ENCODE data around the gene UBXN4.
"Not testable (repeated sequence)": the region's sequence is repeated elsewhere in the genome, so short reads cannot be mapped to it uniquely, and the experiment has no call there.

UBXN4 gene

DNA sequence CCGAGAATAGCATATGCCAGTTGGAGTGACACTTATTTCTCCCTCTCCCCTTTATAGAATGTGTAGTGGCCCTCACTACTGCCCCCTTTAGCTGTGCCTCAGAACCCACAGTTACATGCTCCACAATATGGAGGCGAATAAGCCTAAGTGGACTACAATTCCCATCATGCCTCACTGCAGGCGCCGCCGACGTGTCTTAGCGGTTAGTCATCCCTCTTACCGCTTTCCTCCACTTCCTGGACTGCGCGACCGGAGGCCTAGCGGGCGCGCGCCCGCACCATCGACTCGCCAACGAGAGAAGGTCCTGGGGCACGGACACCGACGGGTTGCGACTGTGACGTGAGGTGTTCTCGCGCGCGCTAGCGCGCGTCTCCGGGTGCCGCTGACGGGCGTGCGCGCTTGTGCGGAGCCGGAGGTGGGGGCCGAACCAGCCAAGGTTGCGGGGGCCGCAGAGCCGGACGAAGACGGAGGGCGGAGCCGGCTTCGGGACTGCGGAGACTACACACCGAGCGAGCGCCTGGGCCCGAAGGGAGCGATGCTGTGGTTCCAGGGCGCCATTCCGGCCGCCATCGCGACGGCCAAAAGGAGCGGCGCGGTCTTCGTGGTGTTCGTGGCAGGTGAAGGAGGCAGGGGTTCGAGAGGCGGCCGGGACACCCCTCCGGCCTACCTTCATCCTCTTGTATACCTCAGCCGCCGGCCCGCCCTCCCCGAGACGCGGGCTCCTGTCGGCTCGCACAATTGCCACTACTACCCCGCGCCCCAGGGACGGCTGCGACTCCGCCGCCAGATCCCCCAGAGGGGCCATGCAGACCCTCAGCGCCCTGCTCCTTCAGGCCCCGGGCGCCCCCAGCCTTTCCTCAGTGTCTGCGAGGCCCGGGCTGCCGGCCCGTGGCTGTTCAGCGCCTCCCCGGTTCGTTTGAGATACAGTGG is at the start of gene UBXN4:
UBXN4 (plus strand) TSS at position 461 of the 930 bp plus-strand sequence; CDS start at position 536, 75 bp downstream.
- DNase-seq (ENCODE audit: low read depth in 1 of 2, low spot score in 1 of 2): peak; percentile 89 to 94

DNA sequence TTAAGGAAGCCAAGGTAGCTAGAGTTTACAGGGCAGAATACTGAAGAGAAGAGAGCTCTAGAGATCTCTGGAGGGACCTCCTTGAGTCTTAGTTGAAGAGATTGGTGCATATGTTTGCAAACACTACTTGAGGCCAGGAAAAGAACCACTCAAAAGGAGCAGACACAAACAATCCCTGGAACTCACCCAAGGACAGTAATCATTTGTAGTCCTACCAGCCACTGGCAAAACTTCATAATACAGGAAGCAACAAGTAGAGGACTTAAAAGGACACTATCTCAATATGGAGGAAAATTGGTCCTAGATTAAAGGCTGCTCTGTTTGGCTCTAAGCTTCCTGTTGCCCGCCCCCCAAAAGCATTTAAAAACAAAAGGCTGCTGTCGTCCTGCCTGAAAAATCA is 46.9 kb upstream of the UBXN4 start:
- DNase-seq (ENCODE audit: low read depth in 1 of 2, low spot score in 1 of 2): no peak

- no peak for DNase-seq (ENCODE audit: low read depth in 1 of 2, low spot score in 1 of 2)
Observed at GRCh38 chr2:135698838-135699237, 42.8 kb upstream of the UBXN4 start.

GRCh38 chr2:135701442-135701841 is 40.2 kb upstream of the UBXN4 start:
- DNase-seq (ENCODE audit: low read depth in 1 of 2, low spot score in 1 of 2): no peak

DNA sequence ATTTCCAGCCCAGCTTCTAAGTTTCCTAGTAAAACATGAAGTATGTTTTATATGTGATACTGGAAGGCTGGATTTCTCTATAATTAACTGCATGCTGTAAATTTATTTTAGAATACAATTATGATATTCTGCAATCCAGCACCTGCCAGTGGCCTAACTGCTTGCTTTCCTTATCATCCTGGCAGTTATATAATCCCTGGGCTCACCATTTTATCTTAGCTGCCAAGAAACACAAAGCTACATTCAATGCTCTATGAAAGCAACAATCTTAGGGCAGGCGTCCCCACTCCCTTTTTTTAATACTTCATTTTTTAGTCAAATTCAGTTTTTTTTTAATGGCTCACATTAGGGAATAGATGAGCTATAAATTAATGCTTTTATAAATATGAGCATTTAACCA is 38.4 kb upstream of the UBXN4 start:
- DNase-seq (ENCODE audit: low read depth in 1 of 2, low spot score in 1 of 2): no peak

DNA sequence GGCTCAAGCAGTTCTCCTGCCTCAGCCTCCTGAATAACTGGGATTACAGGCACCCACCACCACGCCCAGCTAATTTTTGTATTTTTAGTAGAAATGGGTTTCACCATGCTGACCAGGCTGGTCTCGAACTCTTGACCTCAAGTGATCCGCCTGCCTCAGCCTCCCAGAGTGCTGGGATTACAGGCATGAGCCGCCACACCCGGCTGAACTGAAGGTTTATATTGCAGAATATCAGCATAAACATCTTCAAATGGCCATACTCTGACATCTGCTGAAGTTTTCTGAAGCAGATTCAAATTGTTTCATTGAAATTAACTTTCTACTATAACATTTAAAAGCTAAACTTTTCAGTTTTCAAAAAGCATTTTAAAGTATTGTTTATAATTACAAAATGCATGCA is 37.6 kb upstream of the UBXN4 start:
- DNase-seq (ENCODE audit: low read depth in 1 of 2, low spot score in 1 of 2): not testable (repeated sequence)

GRCh38 chr2:135708159-135708558 is 33.5 kb upstream of the UBXN4 start:
- no peak for DNase-seq (ENCODE audit: low read depth in 1 of 2, low spot score in 1 of 2)

DNA sequence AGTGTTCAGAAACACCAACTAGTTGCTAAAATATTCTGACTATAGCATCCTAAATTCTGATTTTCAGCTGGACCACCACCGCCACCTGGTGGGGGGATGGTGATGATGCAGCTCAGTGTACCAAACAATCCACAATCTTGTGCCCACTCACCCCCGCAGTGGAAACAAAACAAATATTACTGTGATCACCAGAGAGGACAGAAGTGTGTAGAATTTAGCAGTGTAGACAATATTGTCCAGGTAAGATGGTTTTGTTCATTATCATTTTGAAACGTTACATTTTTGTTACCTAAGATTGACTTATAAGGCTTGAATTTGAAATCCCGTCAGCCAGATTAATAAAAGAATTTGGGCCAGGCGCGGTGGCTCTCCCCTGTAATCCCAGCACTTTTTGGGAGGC is 31.7 kb upstream of the UBXN4 start:
- peak; percentile 57 for DNase-seq (ENCODE audit: low read depth in 1 of 2, low spot score in 1 of 2)

GRCh38 chr2:135715086-135715485 is 26.6 kb upstream of the UBXN4 start:
- not testable (repeated sequence) for DNase-seq (ENCODE audit: low read depth in 1 of 2, low spot score in 1 of 2)

GRCh38 chr2:135728064-135728743 is 13.5 kb upstream of the UBXN4 start:
- DNase-seq (ENCODE audit: low read depth in 1 of 2, low spot score in 1 of 2): no peak

- no peak for DNase-seq (ENCODE audit: low read depth in 1 of 2, low spot score in 1 of 2)
Observed at GRCh38 chr2:135732561-135732960, 9.1 kb upstream of the UBXN4 start.

DNA sequence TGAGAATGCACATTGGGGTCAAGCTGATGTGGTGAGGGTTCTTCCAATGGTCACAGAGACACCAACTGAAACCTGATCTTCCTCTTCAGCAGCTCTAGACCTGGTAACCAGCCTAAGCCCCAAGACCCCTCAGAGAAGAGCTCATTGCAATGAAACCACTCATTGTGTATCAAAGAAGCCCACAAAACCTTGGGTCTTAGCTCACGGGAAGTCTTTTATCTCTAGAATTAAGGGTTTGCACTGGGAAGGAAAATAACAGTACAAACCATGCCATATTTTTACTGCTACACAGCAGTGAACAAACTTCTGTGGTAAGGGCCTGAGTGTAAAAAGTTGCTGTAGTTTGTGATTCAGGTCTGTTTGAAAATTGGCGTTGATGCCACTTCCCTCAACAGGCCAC is 8.6 kb upstream of the UBXN4 start:
- DNase-seq (ENCODE audit: low read depth in 1 of 2, low spot score in 1 of 2): no peak

DNA sequence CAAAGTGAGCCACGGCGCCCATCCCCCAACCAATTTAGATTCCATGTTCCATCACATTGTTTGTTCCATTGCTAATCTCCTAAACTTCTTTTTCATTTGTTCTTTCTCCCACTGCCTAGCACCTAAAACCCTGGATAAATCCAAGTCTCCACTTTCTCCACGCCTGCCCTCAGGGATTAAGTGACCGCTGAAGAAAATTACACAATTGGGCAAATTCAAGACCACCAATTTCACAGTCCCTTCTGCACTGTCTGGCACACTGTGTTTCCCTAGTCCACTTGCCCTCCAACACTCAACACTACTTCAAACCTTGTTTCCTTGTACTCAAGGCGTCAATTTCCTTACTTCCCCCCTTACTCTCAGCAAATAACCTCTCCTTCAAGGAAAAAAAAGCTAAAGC is 5.1 kb upstream of the UBXN4 start:
- no peak for DNase-seq (ENCODE audit: low read depth in 1 of 2, low spot score in 1 of 2)

- no peak for DNase-seq (ENCODE audit: low read depth in 1 of 2, low spot score in 1 of 2)
Observed at GRCh38 chr2:135740206-135740605, 1.4 kb upstream of the UBXN4 start.

DNA sequence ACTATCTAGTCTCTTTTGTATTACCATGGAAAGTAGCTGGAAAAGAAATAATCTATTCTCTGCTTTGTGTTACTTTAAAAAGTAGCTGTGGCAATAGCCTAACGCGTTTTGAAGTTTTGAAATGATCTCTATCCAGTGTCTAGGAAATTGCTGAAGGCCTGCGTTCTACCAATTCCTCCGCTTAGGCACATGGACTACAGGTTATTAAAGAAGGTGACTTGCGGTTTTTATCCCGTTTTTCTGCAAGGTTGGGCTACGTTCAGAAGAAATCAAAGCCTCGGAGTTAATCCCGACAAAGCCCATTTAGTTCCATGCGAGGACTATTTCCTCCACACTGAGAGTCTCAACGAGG is 636 bp upstream of the UBXN4 start:
- DNase-seq (ENCODE audit: low read depth in 1 of 2, low spot score in 1 of 2): no peak

GRCh38 chr2:135742325-135742757 is 686 bp downstream of the UBXN4 start:
- peak; percentile 21 to 33 for DNase-seq (ENCODE audit: low read depth in 1 of 2, low spot score in 1 of 2)

GRCh38 chr2:135743860-135744259 is 2.2 kb downstream of the UBXN4 start:
- DNase-seq (ENCODE audit: low read depth in 1 of 2, low spot score in 1 of 2): no peak

DNA sequence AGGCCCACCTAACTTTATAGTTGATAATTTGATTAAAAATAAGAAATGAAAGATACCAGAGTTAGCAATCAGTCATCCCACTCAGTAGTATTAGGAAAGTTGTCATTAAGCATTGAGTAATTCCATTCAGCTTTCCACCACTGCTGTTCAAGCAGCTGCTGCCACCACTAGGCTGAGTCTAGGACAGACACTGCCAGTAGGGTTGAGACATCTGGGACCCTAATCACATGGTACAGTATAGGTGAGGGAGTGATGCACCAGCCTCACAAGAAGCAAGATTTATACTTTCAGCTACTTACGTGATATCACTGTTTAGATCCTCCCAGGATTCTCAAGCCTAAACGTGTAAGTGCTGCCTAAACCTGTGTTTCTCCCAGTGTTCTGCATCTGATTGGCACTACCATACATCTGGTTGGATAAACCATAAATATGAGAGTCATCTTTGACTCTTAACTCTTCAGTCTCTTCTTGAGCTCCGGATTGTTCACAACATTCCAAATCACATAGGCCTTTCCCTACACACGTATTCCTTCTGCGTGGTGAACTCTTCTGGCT is 3.2 kb downstream of the UBXN4 start:
- peak in 1 of 2 donors; percentile 17 for DNase-seq (ENCODE audit: low read depth in 1 of 2, low spot score in 1 of 2)

- DNase-seq (ENCODE audit: low read depth in 1 of 2, low spot score in 1 of 2): no peak
Observed at GRCh38 chr2:135745545-135745944, 3.9 kb downstream of the UBXN4 start.

GRCh38 chr2:135755573-135755972 is 13.9 kb downstream of the UBXN4 start:
- no peak for DNase-seq (ENCODE audit: low read depth in 1 of 2, low spot score in 1 of 2)

GRCh38 chr2:135756692-135757091 is 15.0 kb downstream of the UBXN4 start:
- no peak for DNase-seq (ENCODE audit: low read depth in 1 of 2, low spot score in 1 of 2)

- DNase-seq (ENCODE audit: low read depth in 1 of 2, low spot score in 1 of 2): no peak
Observed at GRCh38 chr2:135762022-135762421, 20.4 kb downstream of the UBXN4 start.
